NCI-H526 treated with DMSO at 0.1 percent for 48 hours (cell line): ENCODE data around the gene FAM153A.
"Not testable (repeated sequence)": the region's sequence is repeated elsewhere in the genome, so short reads cannot be mapped to it uniquely, and the experiment has no call there.

Experiments used
- DNase-seq: peaks from one replicate; lab custom pipeline; 2025; lab: John Stamatoyannopoulos, UW

Gene FAM153A

DNA sequence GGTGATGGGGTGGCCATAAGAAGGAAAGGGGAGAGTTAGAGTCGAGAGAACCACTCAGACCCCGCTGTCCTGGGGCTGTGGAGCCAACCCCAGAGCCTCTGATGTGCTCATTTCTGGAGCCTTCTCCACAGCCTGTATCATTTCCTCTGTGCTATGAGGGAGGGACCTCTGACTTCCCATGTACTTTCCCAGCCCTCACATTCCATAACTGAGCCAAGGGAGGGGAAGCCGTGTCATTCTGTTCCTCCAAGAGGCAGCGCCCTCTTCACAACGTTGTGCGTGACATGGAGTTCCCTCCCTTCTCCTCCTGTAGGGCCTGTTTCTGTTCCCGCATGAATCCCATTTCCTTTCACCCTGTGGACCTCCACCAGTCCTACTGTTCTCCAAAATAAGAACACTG, 57.8 kb downstream of the FAM153A start:
- DNase-seq, result not testable (repeated sequence)

DNA sequence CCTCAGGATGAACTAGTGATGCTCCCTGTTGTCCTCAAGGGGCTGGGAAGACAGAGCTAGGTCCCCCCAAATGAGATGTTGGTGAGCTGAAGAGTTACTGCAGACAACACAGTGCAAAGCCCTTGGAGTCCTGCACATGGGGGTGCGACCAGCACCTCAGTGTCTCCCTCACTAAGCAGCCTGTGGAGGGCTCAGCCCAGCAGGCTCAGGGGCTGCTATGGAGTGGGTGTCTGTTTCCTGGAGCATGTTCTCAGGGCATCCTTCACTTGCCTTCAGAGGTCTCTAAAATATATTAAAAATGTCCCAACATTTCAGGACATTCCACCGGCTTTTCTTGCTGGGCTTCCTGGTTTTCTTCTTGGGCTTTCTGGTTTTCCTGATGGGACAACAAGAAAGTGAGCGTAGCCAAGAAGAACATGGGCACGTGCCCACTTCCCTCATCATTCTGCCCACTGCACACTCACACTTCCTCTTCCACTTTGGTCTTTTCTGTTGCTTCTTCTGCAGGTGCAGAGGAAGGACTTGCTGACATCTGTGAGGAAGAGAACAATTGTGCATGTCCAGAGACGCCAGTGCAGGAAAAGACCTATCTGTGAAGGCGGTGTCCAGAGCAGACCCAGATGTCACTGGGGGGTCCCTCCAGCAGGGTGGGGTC, 58.7 kb downstream of the FAM153A start:
- not testable (repeated sequence) for DNase-seq

DNA sequence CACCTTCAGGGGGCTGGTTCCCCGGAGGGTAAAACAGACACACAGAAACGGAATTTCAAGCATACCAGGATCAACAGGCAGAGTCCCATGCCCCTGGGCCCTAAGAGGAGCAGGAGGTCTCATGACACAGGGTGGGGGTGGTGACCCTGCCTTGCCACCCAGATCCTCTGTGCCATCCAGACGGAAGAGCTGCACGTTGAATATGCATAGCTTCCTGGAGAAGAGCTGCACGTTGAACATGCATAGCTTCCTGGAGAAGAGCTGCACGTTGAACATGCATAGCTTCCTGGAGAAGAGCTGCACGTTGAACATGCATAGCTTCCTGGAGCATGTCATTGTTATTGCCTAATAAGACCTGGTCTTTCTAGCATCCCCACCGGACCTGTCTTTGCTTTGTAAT, 59.9 kb downstream of the FAM153A start:
- not testable (repeated sequence) for DNase-seq

DNA sequence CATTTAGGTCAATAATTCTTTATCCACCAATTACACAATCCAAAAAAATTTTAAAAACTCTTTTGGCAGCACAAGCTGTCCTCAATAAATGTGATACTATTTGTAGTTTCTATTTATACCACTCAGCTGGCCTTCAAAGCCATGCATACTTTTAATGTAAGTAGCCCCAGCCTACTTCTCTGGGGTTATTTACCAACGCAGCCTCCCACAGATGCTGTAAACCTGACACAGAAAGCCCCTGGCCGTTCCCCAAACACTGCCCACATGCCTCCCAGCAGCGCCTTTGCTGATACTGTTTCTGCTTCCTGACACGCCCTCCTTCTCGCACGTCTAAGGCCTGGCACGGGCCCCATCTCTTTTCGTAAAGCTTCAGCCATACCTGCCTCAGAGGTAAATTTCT, 62.7 kb downstream of the FAM153A start:
- not testable (repeated sequence) for DNase-seq

- not testable (repeated sequence) for DNase-seq
Observed at GRCh38 chr5:177715423-177715822, 67.3 kb downstream of the FAM153A start.

DNA sequence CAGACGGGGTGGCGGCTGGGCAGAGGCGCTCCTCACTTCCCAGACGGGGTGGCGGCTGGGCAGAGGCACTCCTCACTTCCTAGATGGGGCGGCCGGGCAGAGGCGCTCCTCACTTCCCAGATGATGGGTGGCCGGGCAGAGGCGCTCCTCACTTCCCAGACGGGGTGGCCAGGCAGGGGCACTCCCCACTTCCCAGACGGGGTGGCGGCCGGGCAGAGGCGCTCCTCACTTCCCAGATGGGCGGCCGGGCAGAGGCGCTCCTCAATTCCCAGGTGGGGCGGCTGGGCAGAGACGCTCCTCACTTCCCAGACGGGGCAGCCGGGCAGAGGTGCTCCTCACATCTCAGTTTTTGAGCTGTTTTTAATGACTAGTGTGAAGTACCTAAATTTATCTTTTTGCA, 86.6 kb downstream of the FAM153A start:
- not testable (repeated sequence) for DNase-seq

- DNase-seq, result not testable (repeated sequence)
Observed at GRCh38 chr5:177695356-177695930, 87.3 kb downstream of the FAM153A start.

DNA sequence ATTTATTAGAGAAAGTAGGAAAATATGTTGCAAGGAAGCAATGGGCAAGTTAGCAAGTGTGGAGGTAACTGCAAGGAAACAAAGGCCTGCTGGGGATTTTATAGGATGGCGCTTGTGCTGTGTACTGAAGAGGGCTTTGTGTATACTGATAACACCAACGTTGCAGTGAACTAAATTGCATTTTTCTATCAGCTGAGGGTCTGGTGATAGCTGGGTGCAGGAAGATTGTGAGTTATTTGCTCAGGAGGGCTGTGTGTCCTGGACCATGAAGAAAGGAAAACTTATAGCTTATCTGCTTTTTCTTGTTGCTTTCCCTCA, 88.2 kb downstream of the FAM153A start:
- not testable (repeated sequence) for DNase-seq

DNA sequence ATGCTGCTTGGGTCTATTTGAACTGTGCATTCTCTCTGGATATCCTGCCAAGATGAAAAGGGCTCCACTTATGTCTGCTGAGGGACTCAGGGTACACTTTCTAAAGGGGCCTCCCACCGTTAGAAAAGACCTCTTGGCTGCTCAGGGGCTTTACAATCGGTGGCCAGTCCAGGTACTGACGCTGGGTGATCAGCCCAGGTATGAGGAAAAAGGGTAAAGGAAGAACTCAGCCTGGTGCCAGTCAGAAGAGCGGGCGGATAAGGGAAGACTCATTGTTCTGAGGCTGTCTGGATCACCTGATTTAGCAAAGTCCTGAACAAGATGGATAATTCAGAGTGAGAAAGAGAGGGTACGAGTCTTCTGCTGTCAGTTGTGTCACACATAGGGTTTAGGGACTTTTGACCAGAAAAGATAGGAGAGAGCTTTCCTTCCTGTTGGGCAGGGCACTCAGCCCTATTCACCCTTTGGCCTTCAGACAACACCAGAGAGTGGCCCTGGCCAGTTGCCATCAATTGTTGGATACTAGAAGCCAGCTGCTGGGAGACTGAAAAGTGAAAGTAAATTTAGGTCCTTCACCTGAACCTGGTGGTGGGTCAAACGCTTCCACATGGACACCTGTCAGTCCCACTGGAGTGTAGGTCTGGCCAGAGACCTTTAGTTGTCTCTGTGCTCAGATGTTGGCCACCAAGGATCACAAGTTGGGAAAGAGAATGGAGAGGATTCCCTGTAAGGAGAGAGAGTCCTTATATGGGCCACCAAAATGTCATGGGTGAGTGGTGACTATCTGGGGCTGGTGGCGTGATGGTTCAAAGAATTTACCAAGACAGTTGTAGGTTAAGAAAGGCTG, 88.8 kb downstream of the FAM153A start:
- not testable (repeated sequence) for DNase-seq

DNA sequence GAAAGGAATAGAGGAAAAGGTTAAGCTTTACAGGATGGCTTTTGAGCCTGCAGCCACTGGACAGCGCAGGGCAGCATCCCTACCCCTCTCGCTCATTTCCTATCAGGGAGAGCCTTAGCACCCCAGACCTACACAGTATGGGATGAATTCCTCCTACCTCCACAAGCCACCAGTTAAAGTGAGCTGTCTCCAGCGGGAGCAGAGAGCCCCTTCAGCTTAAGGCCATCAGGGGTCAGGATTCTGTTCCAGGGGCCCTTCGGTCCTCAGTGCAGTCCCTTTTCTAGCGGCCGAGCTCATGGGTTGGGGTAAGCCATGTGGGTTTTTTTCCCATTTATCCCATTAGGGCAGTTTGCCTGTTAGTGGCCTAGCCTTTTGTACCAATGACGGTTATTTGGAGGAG, 89.7 kb downstream of the FAM153A start:
- DNase-seq, result not testable (repeated sequence)

DNA sequence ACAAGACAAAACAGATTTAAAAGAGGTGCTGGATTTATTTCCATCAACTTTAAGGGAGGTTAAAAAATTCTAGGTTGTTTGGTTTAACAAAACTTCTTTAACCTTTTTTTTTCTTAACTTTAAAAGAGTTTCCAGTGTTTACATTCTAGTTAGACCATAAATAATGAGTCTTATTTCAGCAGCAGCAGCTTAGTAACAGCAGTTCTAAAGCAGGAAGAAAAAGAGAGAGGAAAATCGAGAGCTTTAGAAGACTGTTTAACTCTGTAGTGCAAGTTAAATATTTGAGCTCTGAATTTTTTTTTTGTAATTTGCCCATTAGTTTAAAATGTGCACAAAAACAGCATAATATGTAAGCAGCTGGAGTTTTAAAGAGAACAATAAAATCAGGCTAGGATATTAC, 90.2 kb downstream of the FAM153A start:
- DNase-seq, result not testable (repeated sequence)

DNA sequence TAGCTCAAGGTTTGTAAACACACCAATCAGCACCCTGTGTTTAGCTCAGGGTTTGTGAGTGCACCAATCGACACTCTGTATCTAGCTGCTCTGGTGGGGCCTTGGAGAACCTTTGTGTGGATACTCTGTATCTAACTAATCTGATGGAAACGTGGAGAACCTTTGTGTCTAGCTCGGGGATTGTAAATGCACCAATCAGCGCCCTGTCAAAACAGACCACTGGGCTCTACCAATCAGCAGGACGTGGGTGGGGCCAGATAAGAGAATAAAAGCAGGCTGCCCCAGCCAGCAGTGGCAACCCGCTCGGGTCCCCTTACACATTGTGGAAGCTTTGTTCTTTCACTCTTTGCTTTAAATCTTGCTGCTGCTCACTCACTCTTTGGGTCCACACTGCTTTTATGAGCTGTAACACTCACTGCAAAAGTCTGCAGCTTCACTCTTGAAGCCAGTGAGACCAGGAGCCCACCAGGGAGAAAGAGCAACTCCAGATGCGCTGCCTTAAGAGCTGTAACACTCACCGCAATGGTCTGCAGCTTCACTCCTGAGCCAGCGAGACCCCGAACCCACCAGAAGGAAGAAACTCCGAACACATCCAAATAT, 93.6 kb downstream of the FAM153A start:
- DNase-seq, result not testable (repeated sequence)

DNA sequence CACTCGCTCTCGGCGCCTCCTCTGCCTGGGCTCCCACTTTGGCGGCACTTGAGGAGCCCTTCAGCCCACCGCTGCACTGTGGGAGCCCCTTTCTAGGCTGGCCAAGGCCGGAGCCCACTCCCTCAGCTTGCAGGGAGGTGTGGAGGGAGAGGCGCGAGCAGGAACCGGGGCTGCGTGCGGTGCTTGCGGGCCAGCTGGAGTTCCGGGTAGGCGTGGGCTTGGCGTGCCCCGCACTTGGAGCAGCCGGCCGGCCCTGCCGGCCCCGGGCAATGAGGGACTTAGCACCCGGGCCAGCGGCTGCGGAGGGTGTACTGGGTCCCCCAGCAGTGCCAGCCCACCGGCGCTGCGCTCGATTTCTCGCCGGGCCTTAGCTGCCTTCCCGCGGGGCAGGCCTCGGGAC, 94.6 kb downstream of the FAM153A start:
- not testable (repeated sequence) for DNase-seq

DNA sequence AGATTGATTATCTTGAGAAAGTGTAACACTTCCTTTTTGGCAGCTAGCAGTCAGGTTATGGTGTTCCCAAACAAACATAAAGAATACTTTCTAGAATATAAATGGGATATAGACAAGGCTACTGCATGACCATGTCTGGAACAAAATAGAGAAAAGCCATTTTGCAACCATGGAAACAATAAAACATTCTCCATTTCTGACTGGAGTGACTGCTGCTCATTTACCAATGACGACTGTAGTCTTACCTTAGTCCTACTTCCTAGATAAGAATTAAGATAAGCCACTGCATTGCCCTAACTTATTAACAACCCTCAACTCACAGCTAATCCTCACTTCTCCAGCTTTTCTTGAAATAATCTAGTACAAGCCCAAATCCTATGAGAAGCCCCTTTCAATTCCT, 100.8 kb downstream of the FAM153A start:
- DNase-seq, result not testable (repeated sequence)
